Adrenal gland (tissue), 12 donors: ENCODE data around the gene C3orf20. TPM values are rescaled to one million over a fixed set of nuclear protein-coding genes. Genes with fewer than 3 reads are reported as not detected.

ENCODE experiments used
- DNase-seq, 7 donors: peaks; one replicate each; pipeline ENCODE4 v3.0.0-alpha.2; 2019 to 2020
- H3K27ac ChIP-seq, 5 donors: fragments of 200-600 bp; sonication (generic) in 4 of 5; 1 replicate in 3 of 5; 2 replicates in 2 of 5; pipeline versions ENCODE4 v1.5.1 to v1.8.0; 2016 to 2020; ENCODE audit warnings: mild to moderate bottlenecking in 1 of 5
- H3K27me3 ChIP-seq: fragments of 200-600 bp; 2 replicates; pipeline ENCODE4 v1.8.0; 2021
- H3K36me3 ChIP-seq, 2 donors: fragments of 200-600 bp; replicated peaks in 1 of 2; 1 replicate in 1 of 2; 2 replicates in 1 of 2; pipeline versions ENCODE4 v1.5.1 to v1.8.0; 2018 to 2022
- H3K4me1 ChIP-seq, 2 donors: fragments of 200-600 bp; replicated peaks in 1 of 2; 1 replicate in 1 of 2; 2 replicates in 1 of 2; pipeline versions ENCODE4 v1.5.1 to v1.8.0; 2018 to 2021
- H3K4me3 ChIP-seq, 4 donors: fragments of 200-600 bp; sonication (generic) in 3 of 4; one replicate each; pipeline ENCODE4 v1.5.1; 2016 to 2018
- H3K9me3 ChIP-seq, 3 donors: fragments of 200-600 bp; sonication (generic) in 1 of 3; replicated peaks in 1 of 3; 1 replicate in 2 of 3; 2 replicates in 1 of 3; pipeline versions ENCODE4 v1.5.1 to v1.8.0; 2016 to 2021
- CTCF ChIP-seq, 6 experiments: fragments of 450-650 bp in 4 of 6; fragments of 200-600 bp in 2 of 6; sonication (generic) in 1 of 6; IDR thresholded peaks; 1 replicate in 5 of 6; 2 replicates in 1 of 6; pipeline versions ENCODE4 v1.5.1 to v1.8.0; 2016 to 2021; ENCODE audit warnings: antibody characterized with exemption in 6 of 6, mild to moderate bottlenecking in 2 of 6, moderate library complexity in 1 of 6
- POLR2A ChIP-seq, 2 donors: fragments of 450-650 bp; IDR thresholded peaks; one replicate each; pipeline ENCODE4 v1.6.1; 2017; ENCODE audit warnings: antibody characterized with exemption in 2 of 2, mild to moderate bottlenecking in 2 of 2, moderate library complexity in 1 of 2
- WGBS, 4 donors: extraction: QIAGEN DNeasy Blood & Tissue Kit in 2 of 4; methylation state at CpG; one replicate each; pipeline versions ENCODE4 v1.1.5 to v1.1.7; 2013 to 2017; 5-methylcytosine and 5-hydroxymethylcytosine counted together
- intact Hi-C, 2 donors: fragments of 100-400 bp; cut with DNase I; formaldehyde crosslinking; loops; one replicate each; pipeline versions ENCODE4 v1.14.1 to v1.15.0; 2022 to 2023
- polyA plus RNA-seq, 3 donors: library from polyadenylated mRNA; stranded (reverse); fragments of 200-250 nt in 2 of 3; fragments of 350-450 nt in 1 of 3; fragmentation: Illumina TruSeq in 1 of 3; extraction: RNeasy Lipid Tissue Mini Kit (QIAGEN cat#74804) in 1 of 3; gene quantifications; one replicate each; pipeline ENCODE4 v1.2.3, GENCODE V29; 2013 to 2014
- total RNA-seq, 9 donors: library from RNA; depleted of rRNA in 4 of 9; stranded (reverse); fragments of >200 nt in 4 of 9; fragments of 120-200 nt in 1 of 9; fragmentation: NEBNext Ultra II Directional in 1 of 9; extraction: Animal tissue kit (Norgen Biotek cat#: 25700) in 1 of 9; gene quantifications; one replicate each; pipeline versions ENCODE4 v1.1.0 to v1.2.4, GENCODE V29; 2013 to 2023
- donor health status: healthy with polysubstance abuse.
- donor health status: Bipolar disorder and iron deficiency.
- donor health status: DM: yes; HTN: yes; CAD: no.
- donor health status: DM: no; HTN: no; CAD: no.
- donor health status: DM: no; HTN: no; CAD: no.
- donor health status: DM: yes; HTN: yes; CAD: no.

C3orf20 gene
- total and polyA plus RNA-seq, 12 donors: 0.07 to 0.39 TPM; not detected in 10

DNA sequence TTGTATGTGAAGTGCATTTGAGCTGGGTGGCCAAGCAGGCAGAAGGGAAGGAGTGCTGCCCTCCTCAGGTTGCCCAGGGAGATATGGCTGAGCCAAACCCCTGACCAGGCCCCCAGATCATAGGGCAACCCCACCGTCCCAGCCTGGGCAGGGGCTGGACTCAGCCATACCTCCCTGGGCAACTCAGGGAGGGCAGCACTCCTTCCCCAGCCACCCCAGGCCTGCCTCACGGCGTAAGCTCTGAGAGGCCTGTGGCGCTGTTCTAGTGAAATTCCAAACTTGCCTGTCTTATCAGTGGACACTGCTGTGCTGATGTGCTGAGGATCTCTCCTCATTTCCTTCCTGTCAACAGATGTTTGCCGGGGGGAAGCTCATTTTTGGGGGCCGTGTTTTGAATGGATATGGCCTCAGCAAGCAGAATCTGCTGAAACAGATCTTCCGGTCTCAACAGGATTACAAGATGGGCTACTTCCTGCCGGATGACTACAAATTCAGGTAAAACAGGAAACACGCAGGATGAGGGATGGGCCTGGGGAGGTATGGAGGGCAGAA lies 86.3 kb downstream of the C3orf20 start:
- TF ChIP-seq CTCF (IDR thresholded peaks at IDR 0.05) (no peak), POLR2A (IDR thresholded peaks at IDR 0.05) (no peak)
- H3K4me1 ChIP-seq: no peaks in the 10 kb centered on the region
- H3K4me3 ChIP-seq: no peak overlapping the region
- H3K9me3 ChIP-seq: no peaks in the 10 kb centered on the region
- H3K27ac ChIP-seq: no peak overlapping the region
- H3K36me3 ChIP-seq: no peaks in the 10 kb centered on the region
- H3K27me3 ChIP-seq: no peaks in the 10 kb centered on the region
- intact Hi-C loops: no loop called here
- WGBS, 4 donors: 57 to 83% (median 65%) methylated on average over 8 to 9 of the region's 9 CpGs
- peak in 1 of 7 donors; percentile 3 for DNase-seq

DNA sequence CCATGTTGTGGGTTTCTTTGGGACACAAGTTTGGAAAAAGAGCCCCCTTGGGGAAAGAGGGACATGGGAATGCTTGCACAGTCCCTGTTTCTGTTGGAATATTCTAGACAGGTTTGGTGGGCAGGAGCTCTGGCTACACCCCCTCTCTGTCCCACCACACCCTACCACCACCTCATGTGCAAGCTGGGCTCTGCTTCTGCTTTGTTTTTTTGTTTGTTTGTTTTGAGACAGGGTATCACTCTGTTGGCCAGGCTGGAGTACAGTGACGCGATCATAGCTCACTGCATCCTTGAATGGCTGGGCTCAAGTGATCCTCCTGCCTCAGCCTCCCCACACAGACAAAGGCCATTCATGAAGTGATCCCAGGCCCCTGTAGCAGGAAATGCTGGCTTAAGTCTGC lies 86.9 kb downstream of the C3orf20 start:
- Histone ChIP-seq H3K4me3 (no peak overlapping the region), H3K36me3 (no peaks in the 10 kb centered on the region), H3K27me3 (no peaks in the 10 kb centered on the region), H3K4me1 (no peaks in the 10 kb centered on the region), H3K27ac (no peak overlapping the region), H3K9me3 (no peaks in the 10 kb centered on the region)
- intact Hi-C loops: no loop called here
- no peak for DNase-seq
- TF ChIP-seq CTCF (IDR thresholded peaks at IDR 0.05): no peak
- TF ChIP-seq POLR2A (IDR thresholded peaks at IDR 0.05): no peak
- 82 to 100% (median 89%) methylated on average over 2 of the region's 2 CpGs for WGBS, 4 donors

DNA sequence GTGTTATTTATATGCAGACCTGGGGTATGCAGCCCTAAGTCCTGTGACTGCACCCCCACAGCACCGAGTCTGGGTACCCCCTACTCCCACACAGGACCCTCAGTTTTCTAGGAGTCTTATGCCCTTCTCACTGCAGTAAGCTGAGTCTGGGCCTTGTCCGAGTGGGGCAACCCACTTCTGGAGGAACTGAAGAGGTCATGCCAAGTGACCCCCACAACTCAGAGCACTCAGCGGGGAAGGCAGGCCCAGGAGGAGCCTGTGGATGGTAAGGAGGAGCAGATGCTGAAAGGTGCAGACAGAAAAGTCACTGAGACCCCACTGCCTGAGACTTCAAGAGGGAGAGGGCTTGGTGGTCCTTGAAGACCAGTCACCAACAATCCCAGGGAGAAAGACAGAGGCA lies 87.8 kb downstream of the C3orf20 start:
- WGBS, 4 donors: 76 to 94% (median 83%) methylated on average over 2 to 3 of the region's 3 CpGs
- H3K27ac ChIP-seq: no peak overlapping the region
- no peaks in the 10 kb centered on the region for H3K4me1 ChIP-seq
- H3K27me3 ChIP-seq: no peaks in the 10 kb centered on the region
- TF ChIP-seq POLR2A (IDR thresholded peaks at IDR 0.05) (no peak), CTCF (IDR thresholded peaks at IDR 0.05) (no peak)
- H3K4me3 ChIP-seq: no peak overlapping the region
- intact Hi-C loops: no loop called here
- no peak for DNase-seq
- H3K36me3 ChIP-seq: no peaks in the 10 kb centered on the region
- H3K9me3 ChIP-seq: no peaks in the 10 kb centered on the region

DNA sequence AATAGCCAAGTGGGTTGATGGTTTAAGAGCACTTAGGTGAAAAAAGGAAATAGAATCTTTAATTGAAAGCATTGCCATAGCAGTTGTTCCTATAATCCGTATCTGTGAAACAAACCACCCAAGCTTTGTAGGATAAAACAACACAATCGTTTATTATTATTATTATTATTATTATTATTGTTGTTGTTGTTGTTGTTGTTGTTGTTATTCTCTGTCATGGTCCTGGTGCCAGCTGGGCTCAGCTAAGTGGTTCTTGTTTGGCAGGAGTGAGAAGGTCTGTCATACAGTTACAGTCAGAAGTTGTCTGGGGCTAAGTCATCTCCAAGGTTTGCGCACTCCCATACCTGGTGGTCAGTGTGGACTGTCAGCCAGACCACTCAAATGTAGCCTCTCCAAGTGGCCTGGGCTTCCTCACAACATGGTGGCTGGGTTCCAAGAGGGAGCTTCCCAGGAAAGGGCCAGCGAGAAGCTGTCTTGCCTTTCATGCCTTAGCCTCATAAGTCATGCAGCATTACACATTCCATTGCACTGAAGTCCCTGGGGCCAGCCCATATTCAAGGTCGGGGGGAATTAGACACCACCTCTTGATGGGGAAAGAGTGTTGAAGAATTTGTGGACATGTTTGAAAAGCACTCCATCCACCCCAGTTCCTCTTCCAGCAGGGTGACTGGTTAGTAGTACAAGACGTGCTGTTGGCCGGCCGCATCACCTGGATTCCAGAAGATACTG lies 89.6 kb downstream of the C3orf20 start:
- no peaks in the 10 kb centered on the region for H3K36me3 ChIP-seq
- WGBS, 4 donors: 78 to 83% (median 81%) methylated on average over 8 of the region's 8 CpGs
- intact Hi-C loops: no loop called here
- no peak overlapping the region for H3K27ac ChIP-seq
- H3K27me3 ChIP-seq: no peaks in the 10 kb centered on the region
- no peaks in the 10 kb centered on the region for H3K4me1 ChIP-seq
- TF ChIP-seq CTCF (IDR thresholded peaks at IDR 0.05) (no peak), POLR2A (IDR thresholded peaks at IDR 0.05) (no peak)
- no peak for DNase-seq
- no peaks in the 10 kb centered on the region for H3K9me3 ChIP-seq
- H3K4me3 ChIP-seq: no peak overlapping the region
